Chondrocyte (in vitro differentiated cells): ENCODE results near the gene UNC80. TPM values are rescaled to one million over a fixed set of nuclear protein-coding genes. Genes with fewer than 3 reads are reported as not detected.

Experiments
- DNase-seq: peaks from one replicate; pipeline ENCODE4 v3.0.0; 2021; ENCODE audit warnings: mixed read lengths, low spot score
- H3K27ac Mint-ChIP-seq: one replicate; pipeline ENCODE4 v1.8.0; 2021; ENCODE audit warnings: mild to moderate bottlenecking, moderate library complexity, mixed read lengths; ENCODE audit not compliant: unreplicated experiment
- H3K27me3 Mint-ChIP-seq: 2 replicates; pipeline ENCODE4 v1.8.0; 2021; ENCODE audit warnings: low read depth, mixed read lengths
- H3K36me3 Mint-ChIP-seq: 2 replicates; pipeline ENCODE4 v1.8.0; 2021; ENCODE audit warnings: low read depth, mixed read lengths
- H3K4me1 Mint-ChIP-seq: 2 replicates; pipeline ENCODE4 v1.8.0; 2021; ENCODE audit warnings: low read depth, mild to moderate bottlenecking, mixed read lengths
- H3K4me3 Mint-ChIP-seq: one replicate; pipeline ENCODE4 v1.8.0; 2021; ENCODE audit warnings: mild to moderate bottlenecking, moderate library complexity, mixed read lengths; ENCODE audit not compliant: unreplicated experiment
- H3K9me3 Mint-ChIP-seq: 2 replicates; pipeline ENCODE4 v1.8.0; 2021; ENCODE audit warnings: low read depth, mixed read lengths
- CTCF ChIP-seq: fragments of 200-600 bp; sonication (generic); IDR thresholded peaks from 2 replicates; pipeline ENCODE4 v1.5.0; 2021; ENCODE audit warnings: antibody characterized with exemption, mild to moderate bottlenecking, moderate library complexity
- long read RNA-seq: library from polyadenylated mRNA; stranded (forward); transcript quantifications from one replicate; pipeline ENCODE4 v2.0.0, GENCODE V29; 2021
- total RNA-seq: library from RNA; stranded (reverse); gene quantifications from 3 replicates; pipeline ENCODE4 v1.2.1, GENCODE V29; 2021

UNC80 gene
- total RNA-seq = 0.02 TPM in 1 of 3 replicates, not detected in the others
- long read RNA-seq = 0 reads

GRCh38 chr2:209771474-209772289 lies at the start of gene UNC80:
UNC80 (plus strand) TSS chr2:209771832; CDS start chr2:209772073, 241 bp downstream.
- Mint-ChIP-seq H3K4me1 (peaks cover 4% of the 10 kb centered on the region), H3K27me3 (peaks cover 23% of the 10 kb centered on the region), H3K9me3 (no peaks in the 10 kb centered on the region), H3K27ac (no peak within 1 kb of the TSS), H3K36me3 (no peaks in the 10 kb centered on the region), H3K4me3 (peak within 1 kb of the TSS; percentile 68)
- peak; percentile 93 for DNase-seq
- no peak for TF ChIP-seq CTCF

- peaks cover 2% of the 10 kb centered on the region for H3K9me3 Mint-ChIP-seq
- peaks cover 1% of the 10 kb centered on the region for H3K36me3 Mint-ChIP-seq
- H3K27ac Mint-ChIP-seq = no peak overlapping the region
- TF ChIP-seq CTCF = no peak
- H3K4me1 Mint-ChIP-seq = peaks cover 3% of the 10 kb centered on the region
- no peak for DNase-seq
- no peak overlapping the region for H3K4me3 Mint-ChIP-seq
- H3K27me3 Mint-ChIP-seq = no peaks in the 10 kb centered on the region
These were observed 45.3 kb upstream of the UNC80 start for GRCh38 chr2:209726311-209726710.

GRCh38 chr2:209727077-209727476 lies 44.6 kb upstream of the UNC80 start:
- Mint-ChIP-seq H3K9me3 (peaks cover 2% of the 10 kb centered on the region), H3K4me3 (no peak overlapping the region), H3K36me3 (peaks cover 1% of the 10 kb centered on the region), H3K27me3 (no peaks in the 10 kb centered on the region), H3K4me1 (peaks cover under 1% of the 10 kb centered on the region), H3K27ac (no peak overlapping the region)
- no peak for TF ChIP-seq CTCF
- no peak for DNase-seq

- no peaks in the 10 kb centered on the region for H3K36me3 Mint-ChIP-seq
- no peak overlapping the region for H3K27ac Mint-ChIP-seq
- no peaks in the 10 kb centered on the region for H3K4me1 Mint-ChIP-seq
- no peak for DNase-seq
- TF ChIP-seq CTCF = no peak
- H3K9me3 Mint-ChIP-seq = no peaks in the 10 kb centered on the region
- H3K4me3 Mint-ChIP-seq = no peak overlapping the region
- peaks cover 3% of the 10 kb centered on the region for H3K27me3 Mint-ChIP-seq
These were observed 36.8 kb upstream of the UNC80 start for GRCh38 chr2:209734805-209735204.

GRCh38 chr2:209741953-209742352 lies 29.7 kb upstream of the UNC80 start:
- no peak for DNase-seq

More at GRCh38 chr2:209741953-209742352, 29.7 kb upstream of the UNC80 start:
- TF ChIP-seq CTCF = no peak
- Mint-ChIP-seq H3K36me3 (no peaks in the 10 kb centered on the region), H3K4me3 (no peak overlapping the region), H3K27ac (no peak overlapping the region), H3K4me1 (no peaks in the 10 kb centered on the region), H3K9me3 (no peaks in the 10 kb centered on the region), H3K27me3 (peaks cover 6% of the 10 kb centered on the region)
